WI38 (cell line): ENCODE measurements around the gene TOMT.

Experiments
- H3K4me3 ChIP-seq: 2 replicates; pipeline ENCODE4 v1.5.1; 2011; ENCODE audit warnings: low read depth, mild to moderate bottlenecking, control low read depth, low read length
- TF ChIP-seq, protein P1 (sequence below): IDR thresholded peaks from 2 replicates; pipeline ENCODE4 v1.5.1; 2012; ENCODE audit warnings: low read depth, mild to moderate bottlenecking, control low read depth, low read length

TOMT gene

DNA sequence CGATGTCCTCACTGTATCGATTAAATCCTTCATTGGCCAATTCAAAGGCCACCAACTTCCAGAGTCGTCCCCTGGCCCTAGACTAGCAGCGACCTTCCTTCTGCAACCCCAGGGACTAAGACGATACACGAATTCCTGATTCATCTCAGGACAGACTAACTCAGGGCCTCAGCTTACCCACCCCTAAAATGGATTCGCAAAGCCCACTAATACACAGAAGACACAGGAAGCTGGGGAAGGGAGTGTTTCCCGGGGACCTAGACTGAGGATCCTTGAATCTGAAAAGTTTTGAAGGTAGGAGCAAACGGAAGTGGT is 3.1 kb upstream of the TOMT start:
- H3K4me3 ChIP-seq, result peak overlapping the region; percentile 94
- TF ChIP-seq, protein P1, sequence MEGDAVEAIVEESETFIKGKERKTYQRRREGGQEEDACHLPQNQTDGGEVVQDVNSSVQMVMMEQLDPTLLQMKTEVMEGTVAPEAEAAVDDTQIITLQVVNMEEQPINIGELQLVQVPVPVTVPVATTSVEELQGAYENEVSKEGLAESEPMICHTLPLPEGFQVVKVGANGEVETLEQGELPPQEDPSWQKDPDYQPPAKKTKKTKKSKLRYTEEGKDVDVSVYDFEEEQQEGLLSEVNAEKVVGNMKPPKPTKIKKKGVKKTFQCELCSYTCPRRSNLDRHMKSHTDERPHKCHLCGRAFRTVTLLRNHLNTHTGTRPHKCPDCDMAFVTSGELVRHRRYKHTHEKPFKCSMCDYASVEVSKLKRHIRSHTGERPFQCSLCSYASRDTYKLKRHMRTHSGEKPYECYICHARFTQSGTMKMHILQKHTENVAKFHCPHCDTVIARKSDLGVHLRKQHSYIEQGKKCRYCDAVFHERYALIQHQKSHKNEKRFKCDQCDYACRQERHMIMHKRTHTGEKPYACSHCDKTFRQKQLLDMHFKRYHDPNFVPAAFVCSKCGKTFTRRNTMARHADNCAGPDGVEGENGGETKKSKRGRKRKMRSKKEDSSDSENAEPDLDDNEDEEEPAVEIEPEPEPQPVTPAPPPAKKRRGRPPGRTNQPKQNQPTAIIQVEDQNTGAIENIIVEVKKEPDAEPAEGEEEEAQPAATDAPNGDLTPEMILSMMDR, result no peak

DNA sequence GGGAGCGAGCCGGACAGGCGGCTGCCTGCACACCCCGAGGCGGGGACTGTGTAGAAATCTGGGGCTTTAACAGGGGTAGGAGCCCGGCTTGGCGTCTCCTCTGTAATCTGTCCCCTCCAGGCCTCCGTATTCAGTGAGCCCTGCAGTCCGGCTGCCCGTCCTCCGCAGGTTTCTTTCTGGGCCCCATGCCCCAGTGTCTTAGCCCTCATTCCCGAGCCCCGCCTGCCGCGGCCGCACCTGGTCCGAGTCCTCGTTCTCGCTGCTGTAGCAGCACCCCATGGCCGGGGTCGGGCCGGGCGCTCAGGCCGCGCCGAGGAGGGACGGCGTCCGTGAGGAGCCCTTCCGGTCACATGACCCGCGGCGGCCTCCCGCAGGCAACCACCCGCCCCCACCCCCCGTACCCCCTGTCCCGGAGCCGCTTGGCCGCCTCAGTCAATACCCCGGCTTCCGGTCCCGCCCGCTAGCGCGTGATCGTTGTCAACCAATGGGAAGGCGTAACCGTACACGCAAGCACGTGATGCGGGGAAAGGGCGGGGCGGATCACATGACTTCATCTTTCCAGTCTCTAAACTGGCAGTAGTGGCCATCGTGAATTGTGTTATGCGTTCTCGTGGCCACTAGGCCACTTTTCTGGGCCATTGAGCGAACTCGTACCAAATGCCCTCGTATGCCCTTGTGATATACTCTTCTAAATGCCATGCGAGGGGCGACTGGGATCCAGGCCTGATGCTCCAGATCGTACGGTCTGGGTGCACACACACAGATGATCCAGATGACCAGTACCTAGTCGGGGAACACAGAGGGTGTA is 2.6 kb upstream of the TOMT start, which contains the start of gene LAMTOR1:
Gene LAMTOR1 (minus strand): TSS at position 352 of the 808 bp plus-strand sequence. CDS start 73 bp downstream, at position 279.
- TF ChIP-seq, protein P1, result 0 out of 2 replicates have a peak, but pooled peaks have one; percentile 32
- peak within 1 kb of the TSS; percentile 94 for H3K4me3 ChIP-seq

DNA sequence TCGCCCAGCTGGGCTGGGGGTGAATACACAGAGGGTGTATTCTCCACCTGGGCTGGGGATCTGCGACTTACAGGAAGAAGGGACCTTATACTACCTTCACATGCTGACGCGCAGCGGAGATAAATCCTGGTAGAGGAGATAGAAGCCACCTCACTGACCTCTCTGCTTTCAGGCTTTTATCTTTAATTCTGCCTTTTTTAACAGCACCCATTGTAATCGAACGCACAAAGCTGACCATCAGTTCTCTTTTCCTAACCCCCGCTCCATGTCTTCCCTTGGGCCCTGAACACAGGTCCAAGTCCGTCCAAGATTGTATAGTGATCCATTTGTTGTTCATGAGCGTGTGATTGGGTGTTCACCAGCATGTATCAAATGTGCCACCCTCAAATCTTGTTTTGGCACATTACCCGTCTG is 2.0 kb upstream of the TOMT start:
- peak overlapping the region; percentile 21 for H3K4me3 ChIP-seq

DNA sequence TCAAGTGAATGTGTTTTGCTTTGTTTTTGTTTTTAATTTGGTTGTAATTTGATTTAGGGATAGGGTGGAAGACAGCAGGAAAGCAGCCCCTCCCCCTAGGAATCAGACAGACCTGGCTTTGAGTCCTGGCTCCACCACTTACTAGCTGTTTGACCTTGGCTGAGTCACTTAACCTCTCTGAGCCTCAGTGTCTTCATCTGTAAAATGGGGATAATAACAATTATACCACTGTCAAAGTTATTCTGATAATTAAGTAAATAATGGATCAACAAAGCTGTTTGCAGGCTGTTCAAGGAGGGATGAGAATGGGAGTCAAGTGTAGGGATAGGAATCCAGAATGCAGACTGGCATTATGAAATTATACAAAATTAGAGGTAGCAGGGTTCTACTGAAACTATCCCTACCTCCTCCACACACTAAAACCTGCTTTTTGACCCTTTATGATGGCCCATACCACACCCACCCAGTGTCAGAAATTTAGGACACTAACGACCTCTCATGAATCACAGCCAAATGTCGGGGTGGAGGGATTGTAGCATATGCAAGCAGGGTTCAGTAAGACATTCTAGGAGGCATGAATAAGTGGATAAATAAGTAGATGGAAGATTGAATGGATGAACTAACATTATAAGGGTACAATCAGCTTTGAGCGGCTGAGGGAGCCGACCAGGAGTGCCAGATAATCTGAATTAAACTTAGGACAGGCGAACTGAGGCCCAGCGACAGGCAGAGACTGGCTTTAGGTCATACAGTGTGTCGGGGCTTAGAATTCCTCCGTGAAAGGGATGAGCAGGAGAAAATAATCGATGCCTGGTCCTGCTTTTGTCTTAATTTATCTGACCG is 5.8 kb downstream of the TOMT start:
- TF ChIP-seq, protein P1, result no peak

More for the DNA sequence above, 2.0 kb upstream of the TOMT start:
- TF ChIP-seq, protein P1, result no peak

DNA sequence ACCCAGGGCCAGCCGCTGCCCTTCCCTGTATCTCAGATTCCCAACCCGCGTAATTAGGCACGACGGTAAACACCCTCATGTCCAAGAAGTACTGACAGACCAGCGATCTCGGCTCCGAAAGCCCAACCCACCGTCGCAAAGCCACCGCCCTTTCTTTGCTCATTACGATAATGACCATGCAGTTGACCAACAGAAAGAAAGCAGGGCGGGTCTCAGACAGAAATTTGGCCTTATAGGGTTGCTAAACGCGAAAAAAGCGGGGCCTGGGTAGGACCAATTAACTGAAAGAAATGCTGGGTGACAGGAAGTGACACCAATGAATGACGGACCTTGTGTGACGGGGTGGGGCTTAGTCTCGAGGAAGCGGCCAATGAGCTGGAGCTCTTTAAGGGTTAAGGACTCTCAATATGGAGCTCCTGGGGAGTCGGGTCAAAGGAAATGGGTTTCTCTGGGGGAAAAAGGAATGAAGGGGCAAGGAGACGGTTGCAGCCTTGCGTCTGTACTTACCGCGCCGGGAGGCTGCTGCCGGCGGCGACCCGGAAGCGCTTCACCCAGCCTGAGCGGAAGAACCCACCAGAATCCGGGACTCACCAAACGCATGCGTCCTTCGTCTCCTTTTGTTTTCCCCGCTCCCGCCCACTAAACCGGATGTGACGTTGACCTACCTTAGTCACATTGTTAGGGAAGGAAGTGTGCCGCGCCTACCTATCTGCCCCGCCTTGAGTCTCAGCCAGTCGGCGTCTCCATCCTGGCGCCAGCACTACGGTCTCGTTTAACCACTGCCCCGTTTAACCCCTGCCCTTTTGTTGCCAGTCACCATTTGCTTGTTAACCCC is 6.6 kb downstream of the TOMT start, which contains the start of gene ANAPC15:
Gene ANAPC15 (minus strand): TSS at position 553 of the 835 bp plus-strand sequence. CDS start 1,419 bp downstream, outside the sequence.
- H3K4me3 ChIP-seq, result peak within 1 kb of the TSS; percentile 82
- TF ChIP-seq, protein P1, result no peak

More for the DNA sequence above, 5.8 kb downstream of the TOMT start:
- peak overlapping the region; percentile 82 for H3K4me3 ChIP-seq

DNA sequence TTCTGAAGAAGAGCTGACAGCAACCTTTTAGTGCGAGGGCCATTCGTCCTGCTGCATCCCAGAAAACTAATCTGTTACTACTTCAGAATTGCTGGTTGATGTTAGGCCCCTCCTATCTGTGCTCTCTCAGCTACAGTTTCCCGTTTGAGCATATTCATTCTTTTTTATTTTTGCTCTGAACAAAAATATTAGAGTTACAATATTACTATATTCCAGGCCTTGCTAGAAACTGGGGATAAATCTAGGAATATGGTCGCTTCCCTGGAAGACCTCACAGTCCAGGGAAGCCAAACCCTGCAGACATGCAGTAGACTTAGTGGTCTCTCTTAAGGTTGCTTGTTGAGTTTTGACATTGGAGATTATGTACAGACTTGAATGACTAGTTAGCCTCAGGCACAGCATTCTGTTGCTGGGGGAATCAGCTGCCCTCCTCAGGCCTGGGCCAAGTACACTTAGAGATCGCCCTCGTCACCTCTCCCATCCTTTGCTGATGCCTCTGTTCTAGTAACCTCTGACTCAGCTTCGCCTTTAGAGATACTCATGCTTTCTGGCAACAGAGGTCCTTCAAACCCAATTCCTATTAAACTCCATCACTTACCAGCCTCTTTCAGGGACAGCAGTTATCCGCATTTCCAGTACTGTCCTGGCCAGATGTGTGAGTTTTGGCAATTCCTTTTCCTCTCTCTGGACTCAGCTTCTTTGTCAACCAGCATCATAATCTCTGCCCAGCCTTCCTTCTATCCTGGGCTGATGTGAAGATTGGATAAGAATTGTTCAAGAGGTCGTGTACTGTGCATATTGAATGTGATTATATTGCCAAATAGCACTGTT is 7.5 kb downstream of the TOMT start:
- TF ChIP-seq, protein P1, result no peak
- peak overlapping the region; percentile 82 for H3K4me3 ChIP-seq
